SK-N-SH (cell line): ENCODE results near the gene GNAI3. TPM values are rescaled to one million over a fixed set of nuclear protein-coding genes. Genes with fewer than 3 reads are reported as not detected.

Source experiments
- CHD2 ChIP-seq: fragments of 150-350 bp; IDR thresholded peaks from 2 replicates; pipeline ENCODE4 v1.6.1; 2018; ENCODE audit warnings: low read length; ENCODE audit not compliant: partially characterized antibody
- CTCF ChIP-seq: fragments of 200-600 bp; sonication (generic); IDR thresholded peaks from 2 replicates; pipeline ENCODE4 v1.6.1; 2017; ENCODE audit warnings: antibody characterized with exemption, mild to moderate bottlenecking, moderate library complexity
- EP300 ChIP-seq, 2 experiments: IDR thresholded peaks; 2 replicates each; pipeline versions ENCODE4 v1.4.0 to v1.6.1; 2012; ENCODE audit warnings: borderline replicate concordance in 1 of 2, low read depth in 1 of 2, low read length in 1 of 2
- EZH2phosphoT487 ChIP-seq: fragments of 200-600 bp; sonication (generic); IDR thresholded peaks from 2 replicates; pipeline ENCODE4 v1.6.1; 2017; ENCODE audit warnings: low read depth, mixed run types, mild to moderate bottlenecking, antibody characterized with exemption, moderate library complexity, borderline replicate concordance
- FOSL2 ChIP-seq: IDR thresholded peaks from 2 replicates; pipeline ENCODE4 v1.4.0; 2012; ENCODE audit warnings: low read depth, mild to moderate bottlenecking, moderate library complexity, borderline replicate concordance
- FOXJ3 ChIP-seq: sonication (generic); formaldehyde crosslinking; IDR thresholded peaks from 2 replicates; pipeline ENCODE4 v1.5.1; 2020; ENCODE audit warnings: mild to moderate bottlenecking, missing genetic modification reagents
- FOXM1 ChIP-seq: IDR thresholded peaks from 2 replicates; pipeline ENCODE4 v1.4.0; 2012; ENCODE audit warnings: low read depth, mild to moderate bottlenecking
- GABPA ChIP-seq: IDR thresholded peaks from 2 replicates; pipeline ENCODE4 v1.4.0; 2012; ENCODE audit warnings: low read depth, mild to moderate bottlenecking
- GATA2 ChIP-seq: sonication (generic); formaldehyde crosslinking; IDR thresholded peaks from 2 replicates; pipeline ENCODE4 v1.5.0; 2020; ENCODE audit warnings: mild to moderate bottlenecking, missing genetic modification reagents
- JUND ChIP-seq: IDR thresholded peaks from 2 replicates; pipeline ENCODE4 v1.4.0; 2012
- MAX ChIP-seq: IDR thresholded peaks from 2 replicates; pipeline ENCODE4 v1.4.0; 2012; ENCODE audit warnings: low read depth
- MEF2A ChIP-seq: IDR thresholded peaks from 2 replicates; pipeline ENCODE4 v1.4.0; 2012; ENCODE audit warnings: low read depth, borderline replicate concordance
- MXI1 ChIP-seq: IDR thresholded peaks from 2 replicates; pipeline ENCODE4 v1.6.1; 2012; ENCODE audit warnings: mild to moderate bottlenecking, low read depth, low read length, improper control_type of control experiment
- NFIC ChIP-seq: IDR thresholded peaks from 2 replicates; pipeline ENCODE4 v1.4.0; 2012; ENCODE audit warnings: borderline replicate concordance
- PBX3 ChIP-seq: IDR thresholded peaks from 2 replicates; pipeline ENCODE4; 2012
- RAD21 ChIP-seq: IDR thresholded peaks from 2 replicates; pipeline ENCODE4 v1.6.1; 2012; ENCODE audit warnings: mild to moderate bottlenecking, low read length
- RCOR1 ChIP-seq: fragments of 150-350 bp; IDR thresholded peaks from 2 replicates; pipeline ENCODE4 v1.6.1; 2017; ENCODE audit warnings: antibody characterized with exemption, low read length
- RFX5 ChIP-seq: IDR thresholded peaks from 2 replicates; pipeline ENCODE4 v1.6.1; 2012; ENCODE audit warnings: mild to moderate bottlenecking, improper control_type of control experiment, low read length
- SIN3A ChIP-seq: IDR thresholded peaks from 2 replicates; pipeline ENCODE4 v1.6.1; 2012; ENCODE audit warnings: low read depth, mild to moderate bottlenecking, low read length, moderate library complexity, borderline replicate concordance
- SMC3 ChIP-seq: IDR thresholded peaks from 2 replicates; pipeline ENCODE4 v1.6.1; 2012; ENCODE audit warnings: low read depth, low read length, improper control_type of control experiment
- TAF1 ChIP-seq: IDR thresholded peaks from 2 replicates; pipeline ENCODE4 v1.6.1; 2012; ENCODE audit warnings: low read depth, mild to moderate bottlenecking, low read length, moderate library complexity, borderline replicate concordance
- USF2 ChIP-seq: fragments of 150-350 bp; IDR thresholded peaks from 2 replicates; pipeline ENCODE4 v1.6.1; 2017; ENCODE audit warnings: antibody characterized with exemption, low read length, low read depth, borderline replicate concordance
- ZBTB33 ChIP-seq: IDR thresholded peaks from 2 replicates; pipeline ENCODE4 v1.4.0; 2012; ENCODE audit warnings: low read depth, borderline replicate concordance
- polyA plus RNA-seq, 3 experiments: library from polyadenylated mRNA; depleted of rRNA; stranded (reverse); fragments of >200 nt; gene quantifications; 2 replicates each; pipeline ENCODE4 v1.2.3, GENCODE V29; 2012

Gene GNAI3
- polyA plus RNA-seq, 1 of the 3 experiments (the other 2 are of a cell fraction): 4.0 TPM

- peak; percentile 82 for TF ChIP-seq SMC3
- TF ChIP-seq GATA2 (CRISPR knock-in tag): peak; percentile 99
- TF ChIP-seq EP300 (IDR thresholded peaks at IDR 0.05; ENCODE audit: borderline replicate concordance in 1 of 2, low read depth in 1 of 2, low read length in 1 of 2): peak in 1 of 2 experiments; percentile 94; a peak in 2 of 4 replicates
- TF ChIP-seq CHD2: peak; percentile 80
- TF ChIP-seq CTCF: peak; percentile 92
- peak; percentile 69 for TF ChIP-seq RAD21
- no peak for TF ChIP-seq GABPA
- no peak for TF ChIP-seq FOSL2
- no peak for TF ChIP-seq EZH2phosphoT487
- TF ChIP-seq MAX: no peak
- TF ChIP-seq TAF1: no peak
- no peak for TF ChIP-seq JUND
- TF ChIP-seq NFIC: no peak
- no peak for TF ChIP-seq FOXM1
- TF ChIP-seq SIN3A: 0 out of 2 replicates have a peak, but pooled peaks have one; percentile 22
- peak; percentile 94 for TF ChIP-seq RCOR1
- TF ChIP-seq MXI1: peak; percentile 90
- TF ChIP-seq ZBTB33: no peak
- no peak for TF ChIP-seq PBX3
- TF ChIP-seq MEF2A: no peak
- TF ChIP-seq USF2: no peak
- peak; percentile 96 for TF ChIP-seq FOXJ3 (CRISPR knock-in tag)
- TF ChIP-seq RFX5: no peak
- TF ChIP-seq, all 33 proteins: peak for 11
These were observed 92.0 kb downstream of the GNAI3 start (continued) for GRCh38 chr1:109640285-109640865.
